KBM-7 (cell line): Measurements from ENCODE around the gene NR4A1.

ENCODE experiments used
- DNase-seq: peaks from one replicate; pipeline ENCODE4 v3.0.0-alpha.2; 2015
- in situ Hi-C: fragments of 300-500 bp; cut with MboI; formaldehyde crosslinking; loops from 2 replicates; pipeline ENCODE4 v1.14.3; 2020; ENCODE audit warnings: low sequenced_read_pairs, low pct_unique_long_range_greater_than_20kb, mixed read lengths

Gene NR4A1

DNA sequence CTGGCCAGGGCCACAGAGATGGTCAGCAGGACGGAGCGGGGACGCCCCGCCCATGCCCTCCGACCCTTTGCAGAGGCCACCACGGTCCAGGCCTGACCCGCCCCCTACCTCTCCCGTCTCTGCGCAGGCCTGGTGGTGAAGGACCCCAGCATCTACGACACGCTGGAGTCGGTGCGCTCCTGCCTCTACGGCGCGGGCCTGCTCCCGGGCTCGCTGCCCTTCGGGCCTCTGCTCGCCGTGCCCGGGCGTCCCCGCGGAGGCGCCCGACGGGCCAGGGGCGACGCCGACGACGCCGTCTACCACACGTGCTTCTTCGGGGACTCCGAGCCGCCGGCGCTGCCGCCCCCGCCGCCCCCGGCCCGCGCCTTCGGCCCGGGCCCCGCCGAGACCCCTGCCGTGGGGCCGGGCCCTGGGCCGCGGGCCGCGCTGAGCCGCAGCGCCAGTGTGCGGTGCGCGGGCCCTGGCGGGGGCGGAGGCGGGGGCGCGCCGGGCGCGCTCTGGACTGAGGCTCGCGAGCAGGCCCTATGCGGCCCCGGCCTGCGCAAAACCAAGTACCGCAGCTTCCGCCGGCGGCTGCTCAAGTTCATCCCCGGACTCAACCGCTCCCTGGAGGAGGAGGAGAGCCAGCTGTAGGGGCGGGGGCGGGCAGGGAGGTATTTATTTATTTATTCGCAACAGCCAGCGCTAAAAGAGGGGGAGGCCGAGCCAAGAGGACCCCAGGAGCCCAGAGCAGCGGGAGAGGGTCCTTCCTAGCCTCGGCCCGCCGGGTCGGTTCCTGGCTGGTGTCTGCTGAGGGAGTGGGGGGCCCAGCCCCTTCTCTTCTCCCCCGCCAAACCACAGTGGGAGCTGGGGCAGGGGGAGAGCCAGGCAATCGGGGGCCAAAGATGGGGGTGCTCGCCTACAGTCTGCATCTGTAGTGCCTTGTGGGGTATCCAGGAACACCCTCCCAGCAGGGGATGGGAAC lies 36.4 kb upstream of the NR4A1 start:
- in situ Hi-C loops = no loop called here
- DNase-seq = no peak

DNA sequence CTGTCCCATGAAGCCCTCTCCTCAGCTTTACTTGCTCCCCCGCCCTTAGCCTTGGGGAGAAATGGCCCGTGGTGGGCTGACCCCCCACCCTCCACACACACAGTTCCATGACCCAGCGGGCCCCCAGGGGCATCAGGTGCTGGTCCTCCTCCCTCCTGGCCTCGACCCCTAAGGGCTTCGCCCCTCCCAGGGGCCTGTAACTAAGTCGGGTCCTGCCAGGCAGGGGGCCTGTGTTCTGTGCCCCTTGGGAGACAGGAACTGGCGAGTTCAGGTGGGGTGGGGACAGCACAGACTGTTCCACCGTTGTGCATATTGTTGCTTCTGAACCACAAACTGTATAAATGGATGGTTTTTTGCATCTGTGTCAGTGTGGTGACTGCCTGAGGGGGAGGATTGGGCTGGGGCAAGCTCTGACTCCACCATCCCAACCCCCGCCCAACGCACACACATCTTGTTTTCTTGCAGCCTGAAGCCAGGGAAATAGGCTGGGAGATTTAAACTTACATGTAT lies 35.7 kb upstream of the NR4A1 start:
- in situ Hi-C loops = no loop called here
- DNase-seq = no peak

DNA sequence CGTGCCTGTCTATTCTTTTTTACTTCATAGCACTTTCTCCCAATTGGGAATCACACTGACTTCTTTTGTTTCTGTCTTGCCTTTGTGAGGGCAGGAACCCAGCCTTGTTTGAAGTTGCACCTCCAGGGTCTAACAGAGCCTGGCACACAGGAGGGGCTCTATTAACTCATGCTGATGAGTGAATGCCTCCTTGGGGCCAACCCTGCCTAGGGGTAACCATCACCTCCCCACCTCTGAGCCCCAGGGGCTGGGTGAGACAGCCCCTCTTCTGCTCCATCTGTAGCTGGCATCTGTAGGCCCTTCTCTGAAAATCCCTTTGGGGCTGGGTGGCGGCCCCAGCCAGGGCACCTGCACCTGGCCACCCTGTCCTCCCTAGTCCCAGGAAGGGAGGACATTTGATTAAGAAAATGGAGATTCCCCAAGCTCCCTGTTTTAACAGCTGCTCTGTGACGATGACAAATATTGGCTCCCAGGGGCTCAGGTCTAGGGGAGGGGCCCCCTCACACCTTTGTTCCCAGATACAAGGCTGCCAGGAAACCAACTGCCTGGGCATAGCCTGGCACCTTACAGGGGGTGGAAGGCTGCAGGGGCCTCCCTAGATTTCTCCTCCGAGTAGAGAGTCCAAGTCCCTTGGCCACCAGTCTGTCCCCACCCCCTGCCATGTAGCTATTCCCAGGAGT lies 32.7 kb upstream of the NR4A1 start:
- DNase-seq = no peak

DNA sequence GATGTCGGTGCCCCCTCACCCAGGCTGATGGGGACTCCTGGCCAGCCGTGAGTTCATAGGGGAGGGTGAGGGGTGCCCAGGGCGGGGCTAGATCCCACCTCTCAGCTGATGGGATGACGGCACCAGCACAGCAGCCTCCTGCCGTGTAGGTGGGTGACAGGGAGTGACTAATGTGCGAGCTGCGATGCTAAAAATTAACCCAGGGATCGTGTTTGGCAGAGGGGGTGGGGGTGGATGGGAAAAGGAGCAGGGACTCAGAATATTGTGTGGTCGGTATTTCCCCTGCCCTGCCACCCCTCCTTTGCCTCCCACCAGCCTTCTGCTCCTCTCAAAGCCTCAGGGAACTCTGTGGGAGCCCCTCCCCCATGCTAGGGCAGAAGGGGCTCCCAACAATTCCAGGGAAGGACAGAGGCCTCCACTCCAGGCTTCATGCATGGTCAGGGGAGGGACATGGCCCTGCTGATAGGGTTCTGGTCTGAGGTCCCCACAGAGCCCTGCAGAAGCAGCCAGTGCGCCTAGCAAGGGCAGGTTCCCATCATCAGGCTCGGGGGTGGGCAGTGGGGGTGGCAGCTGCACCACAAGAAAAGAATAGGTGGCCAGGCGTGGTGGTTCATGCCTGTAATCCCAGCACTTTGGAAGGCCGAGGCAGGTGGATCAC lies 32.0 kb upstream of the NR4A1 start:
- in situ Hi-C loops = no loop called here
- DNase-seq = no peak

More for the DNA sequence above, 32.7 kb upstream of the NR4A1 start:
- in situ Hi-C loops = no loop called here

DNA sequence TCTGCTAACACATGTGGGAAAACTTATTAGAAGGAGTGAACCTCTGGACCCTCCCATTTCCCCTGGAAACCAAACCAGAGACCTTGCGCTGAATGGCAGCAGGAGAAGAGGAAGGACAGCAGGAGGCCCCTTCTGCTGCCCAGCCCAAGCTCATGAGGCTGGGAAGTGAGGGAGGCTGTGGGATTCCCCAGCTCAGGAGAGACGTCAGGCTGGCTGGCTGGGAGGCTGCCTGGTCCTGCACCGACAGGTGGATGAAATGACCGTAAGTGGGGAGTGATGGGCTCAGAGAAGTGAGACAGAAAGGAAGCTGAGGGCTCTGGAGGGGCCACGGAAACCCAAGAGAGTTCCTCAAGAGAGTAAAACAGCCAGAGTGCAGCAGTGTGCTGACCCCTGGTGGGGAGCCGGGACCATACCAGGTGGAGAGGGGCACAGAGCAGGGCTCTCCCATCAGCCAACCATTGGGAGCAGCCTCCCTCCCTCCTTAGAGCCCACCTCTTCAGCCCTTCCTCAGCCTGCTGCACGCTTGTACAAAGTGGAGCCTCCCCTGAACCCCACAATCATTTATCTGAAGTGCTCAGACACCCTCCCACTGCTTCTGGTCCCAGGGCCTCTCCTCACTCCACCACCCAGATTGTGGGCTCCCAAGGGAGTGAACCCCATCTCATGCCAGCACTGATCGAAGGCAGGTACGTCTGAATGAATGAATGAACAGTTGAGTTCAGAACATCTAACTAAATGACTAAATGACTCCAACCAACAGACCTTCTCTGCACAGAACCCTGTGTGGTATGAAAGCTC lies 30.5 kb upstream of the NR4A1 start:
- peak; percentile 84 for DNase-seq
- in situ Hi-C loops = no loop called here

DNA sequence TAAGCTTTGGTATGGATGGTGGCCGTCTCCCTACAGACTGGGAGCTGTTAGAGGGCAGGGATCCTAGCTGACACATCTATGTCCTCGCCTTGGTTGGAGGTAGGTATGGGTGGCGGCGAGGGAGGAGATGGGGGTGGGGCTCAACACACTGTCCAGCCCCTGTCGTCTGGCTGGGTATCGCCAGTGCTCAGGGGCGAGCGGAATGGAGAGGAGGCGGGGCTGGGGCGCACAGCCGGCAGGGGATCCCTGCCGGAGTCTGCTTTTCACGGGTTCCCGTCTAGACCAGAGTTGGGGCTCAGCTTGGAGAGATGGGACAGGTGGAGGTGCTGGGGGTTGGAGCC lies 28.4 kb upstream of the NR4A1 start:
- in situ Hi-C loops = no loop called here
- DNase-seq = no peak

DNA sequence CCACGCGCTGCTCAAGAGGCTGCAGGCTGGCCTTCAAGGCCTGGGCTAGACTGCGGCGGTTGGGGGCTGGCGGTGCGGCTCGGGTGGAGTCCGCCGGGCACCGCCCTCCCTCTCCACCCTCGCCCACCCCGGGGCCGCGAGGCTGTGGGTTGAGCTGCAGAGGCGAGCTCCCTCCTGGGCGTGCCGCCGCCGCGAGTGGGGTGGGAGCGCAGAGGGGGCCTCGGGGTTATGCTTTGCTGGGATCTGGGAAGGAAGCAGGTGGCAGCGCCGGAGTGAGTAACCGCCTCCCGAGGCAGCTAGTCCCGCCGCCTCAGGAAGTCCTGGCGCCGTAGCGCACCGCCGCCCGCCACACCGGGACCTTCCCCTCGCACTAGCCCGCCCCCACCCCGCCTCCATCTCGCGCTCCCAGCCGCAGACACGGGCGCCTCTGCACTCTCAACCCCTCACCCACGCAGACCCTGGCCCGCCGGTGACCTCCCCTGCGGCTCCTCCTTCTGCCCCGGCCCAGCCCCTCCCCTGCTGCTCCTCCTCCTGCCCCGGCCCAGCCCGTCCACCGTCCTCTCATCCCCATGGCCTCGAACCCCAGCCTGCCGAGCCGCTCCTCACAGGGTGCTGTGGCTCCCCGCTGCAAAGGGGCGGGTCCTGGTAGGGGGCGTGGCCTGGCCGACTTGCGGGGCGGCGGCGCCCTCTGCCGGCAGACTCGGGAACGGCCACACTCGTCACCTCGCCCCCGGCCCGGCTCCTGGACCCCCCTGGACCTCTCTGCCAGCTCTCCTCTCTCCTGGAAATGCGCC lies 27.9 kb upstream of the NR4A1 start:
- DNase-seq = peak; percentile 87

DNA sequence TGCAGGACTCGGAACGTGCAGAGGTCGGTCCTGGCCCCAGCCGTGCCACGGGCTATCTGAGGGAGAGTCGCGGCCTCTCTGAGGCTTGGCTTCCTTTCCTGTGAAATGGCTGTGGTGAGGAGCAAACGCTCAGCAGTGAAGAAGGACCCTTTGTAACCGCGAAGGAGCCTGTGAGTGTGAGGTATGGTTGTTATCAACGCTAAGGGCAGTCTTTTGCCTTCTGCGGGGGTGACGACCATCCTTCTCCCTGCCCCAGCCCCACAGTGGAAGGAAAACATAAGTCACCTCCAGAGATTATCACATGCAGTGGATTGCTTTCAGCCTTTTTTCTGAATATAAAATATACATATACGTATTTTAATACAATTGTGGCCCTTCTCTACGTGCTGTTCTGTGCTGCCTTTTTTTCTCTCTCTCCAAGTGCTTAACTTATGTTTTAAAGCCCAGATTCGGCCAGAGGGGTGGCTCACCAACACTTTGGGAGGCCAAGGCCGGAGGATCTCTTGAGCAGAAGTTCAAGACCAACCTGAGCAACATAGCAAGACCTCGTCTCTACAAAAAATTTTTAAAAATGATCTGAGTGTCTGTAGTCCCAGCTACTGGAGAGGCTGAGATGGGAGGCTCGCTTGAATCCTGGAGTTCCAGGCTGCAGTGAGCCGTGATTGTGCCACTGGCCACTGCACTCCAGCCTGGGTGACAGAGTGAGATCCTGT lies 27.1 kb upstream of the NR4A1 start:
- DNase-seq = no peak
- in situ Hi-C loops = no loop called here

More for the DNA sequence above, 27.9 kb upstream of the NR4A1 start:
- in situ Hi-C loops = no loop called here

DNA sequence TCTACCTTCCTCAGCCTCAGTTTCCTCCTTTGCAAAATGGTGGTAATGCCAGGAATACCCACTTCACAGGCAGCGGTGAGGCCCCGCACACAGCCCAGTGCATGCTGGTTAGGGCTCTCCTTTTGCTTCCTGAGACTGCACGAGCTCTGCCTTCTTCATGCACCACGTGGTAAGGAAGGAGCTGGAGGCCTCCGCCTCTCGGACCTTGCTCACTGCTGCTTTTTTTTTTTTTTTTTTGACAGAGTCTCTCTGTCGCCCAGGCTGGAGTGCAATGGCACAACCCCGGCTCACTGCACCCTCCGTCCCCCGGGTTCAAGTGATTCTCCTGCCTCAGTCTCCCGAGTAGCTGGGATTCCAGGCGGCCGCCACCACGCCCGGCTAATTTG lies 26.4 kb upstream of the NR4A1 start:
- in situ Hi-C loops = no loop called here
- peak; percentile 73 for DNase-seq

DNA sequence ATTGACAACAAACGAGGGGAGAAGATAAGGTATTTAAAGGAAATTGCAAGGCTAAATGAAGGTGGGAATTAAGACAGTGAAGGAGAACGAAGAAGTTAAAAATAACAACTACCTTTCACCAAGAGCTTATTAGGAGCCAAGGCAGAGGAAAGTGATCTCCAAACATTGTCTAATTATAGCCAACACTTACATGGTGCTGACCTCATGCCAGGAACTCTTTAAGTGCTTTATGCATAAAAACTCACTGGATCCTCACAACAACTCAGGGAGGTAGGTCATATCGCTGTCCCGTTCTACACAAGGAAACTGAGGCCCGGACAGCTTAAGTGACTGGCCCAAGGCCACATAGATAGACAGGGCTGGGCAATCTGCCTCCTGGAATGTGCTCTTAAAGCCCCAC lies 25.0 kb upstream of the NR4A1 start:
- in situ Hi-C loops = no loop called here
- no peak for DNase-seq

DNA sequence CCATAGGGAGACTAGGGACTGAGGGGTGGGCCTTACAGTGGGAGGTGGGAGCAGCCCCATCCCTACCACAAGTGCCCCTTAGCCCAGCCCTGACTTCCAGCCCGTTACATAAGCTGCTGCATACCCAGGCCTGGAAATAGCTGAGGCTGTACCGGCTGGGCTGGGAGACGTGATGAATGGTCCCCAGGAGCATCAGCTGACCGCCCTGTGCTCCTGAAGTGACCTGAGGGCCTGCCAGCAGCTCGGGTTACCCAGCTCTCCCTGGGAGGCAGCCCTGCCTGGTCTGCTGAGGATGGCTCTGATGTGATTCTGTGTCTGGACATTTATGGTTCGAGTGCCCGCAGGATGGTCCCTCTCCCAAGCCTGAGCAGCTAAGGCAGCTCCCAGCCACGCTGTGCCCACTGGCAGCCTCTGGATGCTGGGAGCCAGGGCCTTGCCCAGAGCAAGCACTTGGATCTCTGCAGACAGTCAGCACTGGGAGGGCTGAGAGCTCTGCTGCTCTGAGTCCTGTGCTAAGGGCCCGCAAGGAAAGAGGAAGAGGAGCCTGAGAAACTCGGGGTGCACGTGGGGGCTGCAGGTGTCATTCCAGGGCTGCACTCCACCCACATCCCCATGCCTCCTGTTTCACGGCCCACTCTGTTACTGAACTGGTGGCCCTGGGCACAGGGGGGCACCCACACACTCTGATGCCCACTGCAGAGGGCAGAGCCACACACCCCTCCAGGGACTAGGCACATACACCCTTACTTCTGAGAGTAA lies 24.0 kb upstream of the NR4A1 start:
- in situ Hi-C loops = no loop called here
- DNase-seq = no peak

DNA sequence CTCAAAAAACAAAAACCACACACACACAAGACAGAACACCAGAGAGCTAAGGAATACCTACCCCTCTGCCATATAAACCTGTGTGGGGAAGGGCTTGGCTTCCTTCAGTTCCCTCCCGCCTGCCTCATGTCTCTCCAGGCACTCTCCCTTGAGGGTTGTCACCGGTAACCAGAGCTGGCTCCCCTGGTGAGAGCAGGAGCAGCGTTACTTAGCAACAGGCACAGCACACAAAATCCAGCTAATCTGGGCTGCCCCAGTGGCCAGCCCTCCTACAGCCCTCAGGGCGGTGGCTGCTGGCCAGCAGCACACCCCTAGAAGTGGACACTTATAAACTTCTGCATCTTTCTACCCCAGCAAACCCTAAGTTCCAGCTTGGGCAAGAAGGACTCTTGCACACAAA lies 21.6 kb upstream of the NR4A1 start:
- peak; percentile 45 for DNase-seq
- in situ Hi-C loops = loop anchor here (10.0 kb wide), 1 partner anchor 55 kb away; no protein-coding TSS in a partner anchor

DNA sequence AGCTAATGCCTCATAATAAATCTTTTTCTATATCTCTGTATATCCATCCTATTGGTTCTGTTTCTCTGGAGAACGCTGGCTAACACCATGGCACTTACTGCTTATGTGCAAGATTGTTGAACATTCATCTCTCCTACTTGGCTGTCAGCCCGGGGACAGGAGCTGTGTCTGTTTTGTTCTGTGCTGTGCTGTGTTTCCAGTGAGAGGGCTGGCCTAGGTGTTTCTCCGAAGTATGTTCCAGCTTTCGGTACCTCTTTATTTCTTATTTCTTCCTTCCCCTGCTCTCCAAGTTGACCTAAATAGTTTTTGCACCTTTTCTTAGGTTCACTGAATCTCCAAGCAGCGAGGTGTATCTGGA lies 18.8 kb upstream of the NR4A1 start:
- no peak for DNase-seq
- in situ Hi-C loops = loop anchor here (10.0 kb wide), 1 partner anchor 52 kb away; no protein-coding TSS in a partner anchor

DNA sequence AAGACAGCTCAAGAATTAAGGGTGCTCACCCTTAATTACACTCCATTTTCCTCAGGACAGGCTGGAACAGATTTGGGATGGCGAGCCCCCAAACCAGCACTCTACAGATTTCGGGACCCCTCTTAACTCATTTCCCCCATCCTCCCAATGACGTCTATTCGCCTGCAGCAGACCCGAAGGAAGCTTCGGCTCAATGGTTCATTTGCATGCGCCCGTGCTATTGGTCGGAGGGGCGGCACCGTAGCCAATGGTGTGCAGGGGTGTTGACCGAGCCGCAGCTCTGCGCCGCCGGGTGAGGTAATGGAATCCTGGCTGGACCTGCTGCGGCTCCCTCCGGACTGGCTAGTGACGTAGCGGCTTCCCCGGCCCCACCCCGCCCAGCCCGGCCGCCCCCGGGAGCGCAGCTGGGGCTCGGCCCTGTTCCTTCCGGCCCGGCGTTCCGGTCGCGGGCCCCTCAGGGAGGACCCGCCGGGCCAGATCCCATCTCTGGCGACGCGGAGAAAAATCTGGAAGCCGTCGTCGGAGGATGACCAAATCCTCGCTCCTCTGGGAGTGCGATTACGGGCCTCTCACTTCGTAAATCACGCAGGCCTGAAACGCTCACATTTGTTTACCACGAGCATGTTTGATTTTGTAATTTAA lies 18.3 kb upstream of the NR4A1 start:
- peak; percentile 90 for DNase-seq
- in situ Hi-C loops = loop anchor here (10.0 kb wide), 1 partner anchor 52 kb away; no protein-coding TSS in a partner anchor

DNA sequence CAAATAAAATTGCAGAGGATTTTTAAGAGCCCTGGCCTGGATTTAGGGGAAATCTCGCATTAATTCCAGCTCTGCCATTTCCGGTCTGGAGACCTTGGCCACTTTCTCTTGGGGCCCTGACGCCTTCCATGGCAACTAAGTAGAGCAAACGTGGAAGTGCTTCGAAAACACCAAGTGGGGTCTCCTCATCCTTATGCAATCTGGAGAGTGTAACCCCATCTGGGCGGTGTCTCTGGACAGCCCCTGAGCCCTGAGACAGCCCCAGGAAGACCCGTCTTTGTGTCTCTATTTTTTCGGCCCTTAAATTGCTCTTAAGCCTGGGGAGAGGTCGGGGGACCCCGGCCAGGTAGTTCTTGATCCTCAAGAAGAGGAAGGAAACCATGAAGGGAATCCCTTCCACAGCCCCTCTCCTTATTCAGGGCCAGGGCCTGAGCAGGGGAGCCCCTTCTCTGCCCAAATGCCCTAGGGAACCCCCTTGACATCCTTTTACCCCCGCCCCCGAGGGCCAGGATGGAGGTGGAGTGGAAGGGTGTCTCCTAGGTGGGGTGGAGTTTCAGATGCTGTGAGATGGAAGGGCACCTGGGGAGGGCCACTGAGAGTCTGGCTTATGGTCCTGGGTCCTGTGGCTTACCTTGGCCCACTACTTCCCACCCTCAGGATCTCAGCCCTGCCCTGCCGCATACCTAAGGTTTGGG lies 17.6 kb upstream of the NR4A1 start:
- in situ Hi-C loops = loop anchor here (10.0 kb wide), 1 partner anchor 51 kb away; no protein-coding TSS in a partner anchor
- DNase-seq = no peak

DNA sequence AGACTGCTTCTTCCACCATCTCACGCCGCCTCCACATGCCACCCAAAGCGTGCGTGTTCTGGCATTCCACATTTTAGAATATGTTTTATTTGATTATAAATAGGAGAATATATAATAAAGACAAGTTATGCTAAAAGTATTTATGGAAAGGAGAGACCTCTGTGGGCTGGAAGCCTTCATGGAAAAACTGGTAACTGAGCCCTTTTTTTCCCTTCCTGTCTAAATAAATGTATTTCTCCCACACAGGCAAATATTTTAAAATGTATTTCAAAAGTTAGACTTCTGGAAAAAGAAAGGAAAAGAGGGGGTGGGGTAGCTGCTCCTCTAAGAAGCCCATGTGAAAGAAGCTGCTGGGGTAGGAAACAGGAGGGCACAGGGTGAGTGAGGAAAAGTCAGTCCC lies 16.1 kb upstream of the NR4A1 start:
- in situ Hi-C loops = loop anchor here (10.0 kb wide), 1 partner anchor 50 kb away; no protein-coding TSS in a partner anchor
- DNase-seq = no peak
